H1 (cell line): ENCODE data around the gene SOS1. TPM values are rescaled to one million over a fixed set of nuclear protein-coding genes. Genes with fewer than 3 reads are reported as not detected.

Source experiments
- CTCF ChIA-PET: fragments of 300-600 bp; sonication (Branson Sonifier 250); formaldehyde crosslinking; loops from one replicate; lab custom pipeline; 2021; ENCODE audit not compliant: partially characterized antibody; lab: Charles Lee
- POLR2A ChIA-PET: fragments of 300-600 bp; sonication (Branson Sonifier 250); formaldehyde crosslinking; loops from one replicate; lab custom pipeline; 2021; ENCODE audit warnings: inconsistent platforms; ENCODE audit not compliant: partially characterized antibody; lab: Charles Lee
- DNase-seq, 2 experiments: peaks; one replicate each; pipeline versions ENCODE4 v3.0.0 to v3.0.0-alpha.2; 2010 to 2022; ENCODE audit warnings: low spot score in 2 of 2, low read depth in 1 of 2, mixed read lengths in 1 of 2
- FAIRE-seq: peaks from 2 replicates; lab custom pipeline; 2011; peaks lifted over from hg19 to GRCh38; lab: Jason Lieb, UNC
- H2AFZ ChIP-seq: 2 replicates; pipeline ENCODE4 v1.8.1; 2012; ENCODE audit warnings: low read length, inconsistent platforms
- H2AK5ac ChIP-seq: 2 replicates; pipeline ENCODE4 v1.6.1; 2013; ENCODE audit warnings: low read depth, low read length
- H2BK120ac ChIP-seq: replicated peaks from 2 replicates; pipeline ENCODE3; 2013; ENCODE audit warnings: low read depth, low read length, inconsistent platforms
- H2BK12ac ChIP-seq: 2 replicates; pipeline ENCODE4 v1.6.1; 2013; ENCODE audit warnings: low read depth, low read length
- H2BK15ac ChIP-seq: 2 replicates; pipeline ENCODE4 v1.6.1; 2013; ENCODE audit warnings: low read length
- H2BK20ac ChIP-seq: 2 replicates; pipeline ENCODE4 v1.6.1; 2013; ENCODE audit warnings: low read length
- H2BK5ac ChIP-seq: 2 replicates; pipeline ENCODE4 v1.6.1; 2013; ENCODE audit warnings: low read depth, low read length
- H3K14ac ChIP-seq: 2 replicates; pipeline ENCODE4 v1.6.1; 2013; ENCODE audit warnings: inconsistent platforms; ENCODE audit not compliant: insufficient read length
- H3K18ac ChIP-seq: 2 replicates; pipeline ENCODE4 v1.6.1; 2013; ENCODE audit warnings: low read length; ENCODE audit errors: extremely low read depth
- H3K23ac ChIP-seq: 2 replicates; pipeline ENCODE4 v1.6.1; 2013; ENCODE audit warnings: inconsistent platforms; ENCODE audit not compliant: insufficient read length
- H3K23me2 ChIP-seq: 2 replicates; pipeline ENCODE4 v1.6.1; 2013; ENCODE audit warnings: low read depth, low read length
- H3K27ac ChIP-seq: 2 replicates; pipeline ENCODE4 v1.6.1; 2011; ENCODE audit warnings: low read depth, low read length, inconsistent platforms
- H3K27me3 ChIP-seq, 4 experiments: replicated peaks in 1 of 4; 1 replicate in 1 of 4; 2 replicates in 3 of 4; pipeline versions ENCODE4 v1.6.1 to v1.8.1; 2011 to 2013; ENCODE audit warnings: low read length in 3 of 4, mild to moderate bottlenecking in 3 of 4, inconsistent platforms in 2 of 4, mixed read lengths in 2 of 4, moderate library complexity in 1 of 4; ENCODE audit not compliant: control insufficient read depth in 3 of 4, insufficient read depth in 3 of 4; ENCODE audit errors: extremely low read depth in 1 of 4
- H3K36me3 ChIP-seq, 4 experiments: 2 replicates each; pipeline versions ENCODE4 v1.6.1 to v1.8.1; 2011 to 2013; ENCODE audit warnings: mild to moderate bottlenecking in 4 of 4, low read length in 3 of 4, moderate library complexity in 2 of 4, control low read depth in 1 of 4, inconsistent platforms in 1 of 4; ENCODE audit not compliant: insufficient read depth in 4 of 4, control insufficient read depth in 2 of 4
- H3K4ac ChIP-seq: replicated peaks from 2 replicates; pipeline ENCODE3; 2013; ENCODE audit warnings: low read length, low read depth, mixed read lengths, inconsistent platforms; ENCODE audit not compliant: insufficient read length
- H3K4me1 ChIP-seq, 4 experiments: replicated peaks in 1 of 4; 1 replicate in 1 of 4; 2 replicates in 3 of 4; pipeline versions ENCODE4 v1.6.1 to v1.8.1; 2011 to 2013; ENCODE audit warnings: low read length in 3 of 4, inconsistent platforms in 2 of 4, mixed read lengths in 1 of 4; ENCODE audit not compliant: insufficient read depth in 4 of 4, control insufficient read depth in 3 of 4
- H3K4me2 ChIP-seq, 2 experiments: 2 replicates each; pipeline versions ENCODE4 v1.6.1 to v1.8.1; 2011 to 2013; ENCODE audit warnings: low read depth in 2 of 2, low read length in 2 of 2, control low read depth in 1 of 2, inconsistent platforms in 1 of 2, mild to moderate bottlenecking in 1 of 2; ENCODE audit not compliant: insufficient read depth in 1 of 2
- H3K4me3 ChIP-seq, 4 experiments: fragments of 200-600, 300-600 bp in 1 of 4; sonication (generic), shearing (Covaris generic), sonication (Bioruptor Twin) in 1 of 4; 2 replicates each; pipeline versions ENCODE4 v1.5.1 to v1.8.1; 2011 to 2016; ENCODE audit warnings: low read length in 4 of 4, low read depth in 3 of 4, control low read depth in 2 of 4, inconsistent platforms in 2 of 4, mild to moderate bottlenecking in 2 of 4, mixed read lengths in 1 of 4, moderate library complexity in 1 of 4; ENCODE audit not compliant: insufficient read depth in 2 of 4; ENCODE audit errors: extremely low read depth in 1 of 4
- H3K56ac ChIP-seq: replicated peaks from 2 replicates; pipeline ENCODE3; 2013; ENCODE audit warnings: low read depth, mild to moderate bottlenecking, mixed read lengths, low read length, inconsistent platforms; ENCODE audit not compliant: insufficient read length
- H3K79me1 ChIP-seq: 2 replicates; pipeline ENCODE4 v1.6.1; 2013; ENCODE audit warnings: low read depth, low read length, control low read depth
- H3K79me2 ChIP-seq, 2 experiments: 2 replicates each; pipeline versions ENCODE4 v1.6.1 to v1.8.1; 2012 to 2013; ENCODE audit warnings: low read length in 2 of 2, mild to moderate bottlenecking in 2 of 2, inconsistent platforms in 1 of 2; ENCODE audit not compliant: insufficient read depth in 2 of 2, control insufficient read depth in 1 of 2
- H3K9ac ChIP-seq, 4 experiments: replicated peaks in 1 of 4; 1 replicate in 1 of 4; 2 replicates in 3 of 4; pipeline versions ENCODE4 v1.6.1 to v1.8.1; 2011 to 2013; ENCODE audit warnings: low read depth in 3 of 4, low read length in 3 of 4, control low read depth in 2 of 4, mild to moderate bottlenecking in 2 of 4, moderate library complexity in 2 of 4, inconsistent platforms in 1 of 4; ENCODE audit errors: extremely low read depth in 1 of 4
- H3K9me3 ChIP-seq, 2 experiments: 2 replicates each; pipeline versions ENCODE4 v1.6.1 to v1.8.1; 2012 to 2013; ENCODE audit warnings: mild to moderate bottlenecking in 2 of 2, moderate library complexity in 2 of 2, control low read depth in 1 of 2, inconsistent platforms in 1 of 2, low read depth in 1 of 2, low read length in 1 of 2, mixed read lengths in 1 of 2; ENCODE audit not compliant: insufficient read depth in 2 of 2
- H4K20me1 ChIP-seq, 2 experiments: replicated peaks in 1 of 2; 2 replicates each; pipeline versions ENCODE3 to v1.8.1; 2011 to 2013; ENCODE audit warnings: inconsistent platforms in 2 of 2, low read length in 2 of 2, mild to moderate bottlenecking in 1 of 2; ENCODE audit not compliant: insufficient read depth in 2 of 2, control insufficient read depth in 1 of 2
- H4K5ac ChIP-seq: 2 replicates; pipeline ENCODE4 v1.6.1; 2013; ENCODE audit warnings: low read length, low read depth, mixed read lengths, inconsistent platforms; ENCODE audit not compliant: insufficient read length
- H4K8ac ChIP-seq: 2 replicates; pipeline ENCODE4 v1.8.0; 2013; ENCODE audit warnings: mild to moderate bottlenecking, moderate library complexity, low read length, inconsistent platforms; ENCODE audit not compliant: insufficient read depth; ENCODE audit errors: extremely low read depth
- H4K91ac ChIP-seq: replicated peaks from 2 replicates; pipeline ENCODE3; 2013; ENCODE audit warnings: low read length, mixed read lengths, inconsistent platforms; ENCODE audit not compliant: insufficient read length
- BCL11A ChIP-seq, 2 experiments: IDR thresholded peaks; one replicate each; pipeline ENCODE4 v1.6.1; 2011; ENCODE audit warnings: low read depth in 2 of 2, low read length in 2 of 2, mild to moderate bottlenecking in 2 of 2
- CBX8 ChIP-seq: fragments of 300-800, 300-1000 bp; sonication (generic); IDR thresholded peaks from 2 replicates; pipeline ENCODE4 v1.7.1; 2016; ENCODE audit warnings: low read depth, low read length, borderline replicate concordance
- CHD2 ChIP-seq: IDR thresholded peaks from 2 replicates; pipeline ENCODE4 v1.6.1; 2012; ENCODE audit warnings: low read length, improper control_type of control experiment
- CTBP2 ChIP-seq: IDR thresholded peaks from 2 replicates; pipeline ENCODE4 v1.7.0; 2011; ENCODE audit warnings: borderline replicate concordance, mild to moderate bottlenecking, moderate library complexity, mixed read lengths, low read length; ENCODE audit not compliant: insufficient read depth, insufficient read length
- EGR1 ChIP-seq: IDR thresholded peaks from 2 replicates; pipeline ENCODE4 v1.6.1; 2011; ENCODE audit warnings: low read depth, low read length, borderline replicate concordance
- FOSL1 ChIP-seq: IDR thresholded peaks from 2 replicates; pipeline ENCODE4 v1.6.1; 2011; ENCODE audit warnings: mild to moderate bottlenecking, low read depth, low read length, moderate library complexity; ENCODE audit not compliant: insufficient read depth
- GTF2F1 ChIP-seq: IDR thresholded peaks from 2 replicates; pipeline ENCODE4 v1.6.1; 2012; ENCODE audit warnings: low read depth, low read length, improper control_type of control experiment, borderline replicate concordance
- SP1 ChIP-seq: IDR thresholded peaks from 2 replicates; pipeline ENCODE4 v1.6.1; 2011; ENCODE audit warnings: low read depth, low read length
- TCF12 ChIP-seq: IDR thresholded peaks from 2 replicates; pipeline ENCODE4 v1.6.1; 2011; ENCODE audit warnings: low read depth, mild to moderate bottlenecking, low read length
- WGBS, 2 experiments: shearing (Covaris generic) in 1 of 2; methylation state at CpG; one replicate each; pipeline versions ENCODE4 v1.1.6 to v1.1.7; 2013 to 2015; ENCODE audit warnings: low lambda C conversion rate in 2 of 2, mixed read lengths in 2 of 2, inconsistent platforms in 1 of 2, low coverage in 1 of 2, missing lambda C conversion rate in 1 of 2; ENCODE audit not compliant: insufficient replicate concordance in 2 of 2, insufficient coverage in 1 of 2, insufficient read length in 1 of 2; ENCODE audit errors: extremely low coverage in 1 of 2, missing lambda C conversion rate in 1 of 2; 5-methylcytosine and 5-hydroxymethylcytosine counted together
- polyA plus RNA-seq, 7 experiments: library from polyadenylated mRNA; depleted of rRNA in 3 of 7; stranded (reverse) in 5 of 7; unstranded in 2 of 7; fragments of >200 nt in 5 of 7; fragments of 200-250 nt in 2 of 7; gene quantifications; 1 replicate in 5 of 7; 2 replicates in 1 of 7; 4 replicates in 1 of 7; pipeline versions ENCODE4 v1.2.1 to v1.2.3, GENCODE V29; 2011 to 2013; ENCODE audit warnings: missing spikeins in 2 of 7, mixed read lengths in 2 of 7
- total RNA-seq: library from RNA; stranded (reverse); fragmentation: NEBNext Ultra II Directional; extraction: Animal tissue kit (Norgen Biotek cat#: 25700); gene quantifications from 2 replicates; pipeline ENCODE4 v1.2.1, GENCODE V29; 2021
- TF ChIP-seq, protein P1 (sequence below): IDR thresholded peaks from 2 replicates; pipeline ENCODE4 v1.6.1; 2011; ENCODE audit warnings: low read length, improper control_type of control experiment
- TF ChIP-seq, protein P2 (sequence below): IDR thresholded peaks from 2 replicates; pipeline ENCODE4 v1.6.1; 2012; ENCODE audit warnings: inconsistent platforms
- TF ChIP-seq, protein P3 (sequence below): IDR thresholded peaks from 2 replicates; pipeline ENCODE4 v1.6.1; 2011; ENCODE audit warnings: low read depth, mild to moderate bottlenecking, low read length; ENCODE audit not compliant: insufficient read depth

The SOS1 gene
- total and polyA plus RNA-seq, 2 of the 8 experiments (the other 6 are each of a cell fraction or from before 2014, with no cell fraction given), result 25.7 to 27.0 TPM

DNA sequence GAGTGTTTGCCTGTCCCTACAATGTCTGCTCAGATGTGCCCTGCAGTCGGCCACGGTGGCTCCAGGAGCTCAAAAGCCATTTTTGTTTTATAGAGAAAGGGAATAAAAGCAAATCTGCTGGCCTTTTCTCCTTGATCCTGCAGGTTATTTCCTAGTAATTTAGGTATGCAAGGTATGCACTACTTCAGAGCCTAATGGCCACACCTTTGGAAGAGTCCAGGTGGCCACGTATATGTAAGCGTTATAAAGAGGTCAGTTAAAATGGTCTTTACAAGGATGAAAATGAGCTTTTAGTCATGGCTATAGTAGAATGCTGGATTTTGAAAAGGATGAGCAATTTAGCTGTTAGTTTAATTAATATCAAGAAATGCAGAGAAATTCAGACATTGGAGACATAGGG, 149.5 kb downstream of the SOS1 start:
- Histone ChIP-seq H2BK5ac (no peak overlapping the region), H4K91ac (no peak overlapping the region), H3K23ac (no peak overlapping the region), H3K23me2 (no peaks in the 10 kb centered on the region), H3K27me3 (no peaks in the 10 kb centered on the region), H2BK15ac (no peak overlapping the region), H2AFZ (no peak overlapping the region), H2BK120ac (no peak overlapping the region), H3K4me2 (no peak overlapping the region), H3K36me3 (no peaks in the 10 kb centered on the region), H3K18ac (no peak overlapping the region), H3K4ac (no peak overlapping the region), H2BK20ac (no peak overlapping the region), H3K56ac (no peak overlapping the region), H3K4me3 (no peak overlapping the region), H3K79me2 (no peaks in the 10 kb centered on the region), H3K4me1 (peaks cover 0 to 6% (median 3%) of the 10 kb centered on the region in 4 experiments; a peak in 2 of 7 replicates), H4K5ac (no peak overlapping the region), H3K9ac (no peak overlapping the region), H3K27ac (no peak overlapping the region), H4K20me1 (no peaks in the 10 kb centered on the region), H3K14ac (no peak overlapping the region), H4K8ac (no peak overlapping the region), H3K79me1 (no peaks in the 10 kb centered on the region), H2AK5ac (no peak overlapping the region), H2BK12ac (no peak overlapping the region), H3K9me3 (no peaks in the 10 kb centered on the region)
- DNase-seq (no peak), FAIRE-seq (no peak)
- CTCF ChIA-PET, result interaction anchor here (1.2 to 1.9 kb wide), 3 partner anchors 24 to 258 kb away, joined by 3 to 4 read pairs (median 4); no protein-coding TSS in a partner anchor
- WGBS, 2 experiments, result 92% methylated on average over 4 of the region's 4 CpGs; no CpG with 5 or more reads in 1 of the 2 experiments
- POLR2A ChIA-PET, result interaction anchor here (0.6 to 1.4 kb wide), 2 partner anchors 68 to 220 kb away, joined by 3 to 4 read pairs; partner anchors contain the start of gene SRSF7
- TF ChIP-seq EGR1 (no peak), FOSL1 (no peak), CHD2 (no peak), BCL11A (IDR thresholded peaks at IDR 0.05; ENCODE audit: low read depth in 2 of 2, low read length in 2 of 2) (no peak), CBX8 (no peak), SP1 (no peak), CTBP2 (no peak), TCF12 (no peak), GTF2F1 (no peak)
- TF ChIP-seq, protein P1, sequence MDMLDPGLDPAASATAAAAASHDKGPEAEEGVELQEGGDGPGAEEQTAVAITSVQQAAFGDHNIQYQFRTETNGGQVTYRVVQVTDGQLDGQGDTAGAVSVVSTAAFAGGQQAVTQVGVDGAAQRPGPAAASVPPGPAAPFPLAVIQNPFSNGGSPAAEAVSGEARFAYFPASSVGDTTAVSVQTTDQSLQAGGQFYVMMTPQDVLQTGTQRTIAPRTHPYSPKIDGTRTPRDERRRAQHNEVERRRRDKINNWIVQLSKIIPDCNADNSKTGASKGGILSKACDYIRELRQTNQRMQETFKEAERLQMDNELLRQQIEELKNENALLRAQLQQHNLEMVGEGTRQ, result no peak
- TF ChIP-seq, protein P2, sequence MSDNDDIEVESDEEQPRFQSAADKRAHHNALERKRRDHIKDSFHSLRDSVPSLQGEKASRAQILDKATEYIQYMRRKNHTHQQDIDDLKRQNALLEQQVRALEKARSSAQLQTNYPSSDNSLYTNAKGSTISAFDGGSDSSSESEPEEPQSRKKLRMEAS, result no peak
- TF ChIP-seq, protein P3, sequence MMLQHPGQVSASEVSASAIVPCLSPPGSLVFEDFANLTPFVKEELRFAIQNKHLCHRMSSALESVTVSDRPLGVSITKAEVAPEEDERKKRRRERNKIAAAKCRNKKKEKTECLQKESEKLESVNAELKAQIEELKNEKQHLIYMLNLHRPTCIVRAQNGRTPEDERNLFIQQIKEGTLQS, result no peak
